Astrocyte (in vitro differentiated cells and primary cell): ENCODE results near the gene KRT7. TPM values are rescaled to one million over a fixed set of nuclear protein-coding genes. Genes with fewer than 3 reads are reported as not detected.
A peak's percentile ranks its signal among the peaks of the same experiment; 100 is the strongest.
"Not testable (repeated sequence)": the region's sequence is repeated elsewhere in the genome, so short reads cannot be mapped to it uniquely, and the experiment has no call there.

Experiments used
- DNase-seq: peaks from one replicate; pipeline ENCODE4 v3.0.0-alpha.2; 2010; ENCODE audit warnings: low read depth
- FAIRE-seq: peaks from 2 replicates; lab custom pipeline; 2011; peaks lifted over from hg19 to GRCh38; lab: Jason Lieb, UNC
- H2AFZ ChIP-seq: 2 replicates; pipeline ENCODE4 v1.6.0; 2012; ENCODE audit warnings: low read depth, low read length, inconsistent platforms
- H3K27ac ChIP-seq: 2 replicates; pipeline ENCODE4 v1.5.1; 2011; ENCODE audit warnings: low read depth, low read length, inconsistent platforms
- H3K27me3 ChIP-seq: 2 replicates; pipeline ENCODE4 v1.6.0; 2011; ENCODE audit warnings: low read length, inconsistent platforms; ENCODE audit not compliant: insufficient read depth
- H3K36me3 ChIP-seq: 2 replicates; pipeline ENCODE4 v1.5.1; 2011; ENCODE audit warnings: low read length, inconsistent platforms; ENCODE audit not compliant: insufficient read depth
- H3K4me1 ChIP-seq: 2 replicates; pipeline ENCODE4 v1.5.1; 2011; ENCODE audit warnings: low read length, inconsistent platforms; ENCODE audit not compliant: insufficient read depth
- H3K4me2 ChIP-seq: 2 replicates; pipeline ENCODE4 v1.6.0; 2012; ENCODE audit warnings: low read length, inconsistent platforms
- H3K4me3 ChIP-seq: 2 replicates; pipeline ENCODE4 v1.5.1; 2011; ENCODE audit warnings: low read depth, mild to moderate bottlenecking, low read length, inconsistent platforms; ENCODE audit not compliant: insufficient read depth
- H3K79me2 ChIP-seq: 2 replicates; pipeline ENCODE4 v1.6.0; 2012; ENCODE audit warnings: mild to moderate bottlenecking, low read length, inconsistent platforms; ENCODE audit not compliant: insufficient read depth
- H3K9ac ChIP-seq: 2 replicates; pipeline ENCODE4 v1.6.0; 2012; ENCODE audit warnings: mild to moderate bottlenecking, low read length, inconsistent platforms
- H3K9me3 ChIP-seq: 2 replicates; pipeline ENCODE4 v1.5.1; 2012; ENCODE audit warnings: low read depth, mild to moderate bottlenecking, low read length, inconsistent platforms; ENCODE audit not compliant: insufficient read depth
- H4K20me1 ChIP-seq: 2 replicates; pipeline ENCODE4 v1.6.0; 2012; ENCODE audit warnings: low read length, inconsistent platforms; ENCODE audit not compliant: insufficient read depth
- H3K27ac Mint-ChIP-seq: one replicate; pipeline ENCODE4 v1.8.0; 2021; ENCODE audit warnings: mild to moderate bottlenecking, mixed read lengths; ENCODE audit not compliant: unreplicated experiment
- H3K27me3 Mint-ChIP-seq: one replicate; pipeline ENCODE4 v1.8.0; 2021; ENCODE audit warnings: low read depth, mixed read lengths; ENCODE audit not compliant: unreplicated experiment
- H3K36me3 Mint-ChIP-seq: one replicate; pipeline ENCODE4 v1.8.0; 2021; ENCODE audit warnings: low read depth, mixed read lengths; ENCODE audit not compliant: unreplicated experiment
- H3K4me1 Mint-ChIP-seq: one replicate; pipeline ENCODE4 v1.8.0; 2021; ENCODE audit warnings: low read depth, mixed read lengths; ENCODE audit not compliant: unreplicated experiment
- H3K4me3 Mint-ChIP-seq: one replicate; pipeline ENCODE4 v1.8.0; 2021; ENCODE audit warnings: mild to moderate bottlenecking, moderate library complexity, mixed read lengths; ENCODE audit not compliant: unreplicated experiment
- H3K9me3 Mint-ChIP-seq: one replicate; pipeline ENCODE4 v1.8.0; 2021; ENCODE audit warnings: mild to moderate bottlenecking, mixed read lengths; ENCODE audit not compliant: unreplicated experiment
- EZH2 ChIP-seq: IDR thresholded peaks from 2 replicates; pipeline ENCODE4 v1.6.1; 2012; ENCODE audit warnings: mild to moderate bottlenecking, low read length, inconsistent platforms; ENCODE audit not compliant: insufficient read depth
- total RNA-seq: library from RNA; stranded (reverse); gene quantifications from 2 replicates; pipeline ENCODE4 v1.2.1, GENCODE V29; 2021
- TF ChIP-seq, protein P1 (sequence below): IDR thresholded peaks from 2 replicates; pipeline ENCODE4 v1.5.1; 2011; ENCODE audit warnings: low read depth, mild to moderate bottlenecking, inconsistent platforms, low read length, moderate library complexity; ENCODE audit not compliant: insufficient read depth

The KRT7 gene
- total RNA-seq, 1 donor from 2014 or later: 149 TPM

DNA sequence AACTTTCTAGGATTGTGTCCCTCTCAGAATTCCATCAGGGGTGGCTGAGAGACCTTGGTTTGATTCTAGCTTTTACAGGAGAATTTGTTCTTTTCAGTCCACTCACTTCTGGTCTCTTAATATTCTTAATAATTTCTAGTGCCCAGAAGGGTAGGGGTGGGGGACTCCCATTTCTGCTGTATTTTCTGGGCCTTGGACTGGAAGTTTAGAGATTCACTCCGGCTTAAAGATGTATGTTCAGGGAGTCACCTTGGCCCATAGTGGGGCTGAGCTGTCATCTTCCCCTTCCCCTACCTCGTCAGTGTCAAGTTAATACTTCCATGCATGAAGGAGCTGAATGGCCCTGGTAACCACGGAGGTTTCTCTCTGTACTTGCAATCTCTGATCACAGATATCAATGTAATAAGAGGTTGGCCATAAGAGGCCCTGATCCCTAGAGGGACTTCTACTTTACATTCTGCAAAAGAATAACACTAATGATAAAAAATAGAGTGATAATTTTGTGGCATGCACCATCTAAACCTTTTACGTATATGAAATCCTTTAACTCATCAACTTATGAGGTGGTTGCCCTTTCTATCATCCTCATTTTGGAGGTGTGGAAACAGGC lies 51.6 kb downstream of the KRT7 start:
- Histone ChIP-seq H3K79me2 (no peaks in the 10 kb centered on the region), H3K9ac (no peak overlapping the region), H3K4me2 (no peak overlapping the region), H2AFZ (no peak overlapping the region), H3K4me1 (peaks cover 34% of the 10 kb centered on the region), H3K27ac (peak overlapping the region; percentile 18), H3K36me3 (no peaks in the 10 kb centered on the region), H4K20me1 (no peaks in the 10 kb centered on the region), H3K27me3 (no peaks in the 10 kb centered on the region), H3K4me3 (no peak overlapping the region), H3K9me3 (no peaks in the 10 kb centered on the region)
- TF ChIP-seq, protein P1, sequence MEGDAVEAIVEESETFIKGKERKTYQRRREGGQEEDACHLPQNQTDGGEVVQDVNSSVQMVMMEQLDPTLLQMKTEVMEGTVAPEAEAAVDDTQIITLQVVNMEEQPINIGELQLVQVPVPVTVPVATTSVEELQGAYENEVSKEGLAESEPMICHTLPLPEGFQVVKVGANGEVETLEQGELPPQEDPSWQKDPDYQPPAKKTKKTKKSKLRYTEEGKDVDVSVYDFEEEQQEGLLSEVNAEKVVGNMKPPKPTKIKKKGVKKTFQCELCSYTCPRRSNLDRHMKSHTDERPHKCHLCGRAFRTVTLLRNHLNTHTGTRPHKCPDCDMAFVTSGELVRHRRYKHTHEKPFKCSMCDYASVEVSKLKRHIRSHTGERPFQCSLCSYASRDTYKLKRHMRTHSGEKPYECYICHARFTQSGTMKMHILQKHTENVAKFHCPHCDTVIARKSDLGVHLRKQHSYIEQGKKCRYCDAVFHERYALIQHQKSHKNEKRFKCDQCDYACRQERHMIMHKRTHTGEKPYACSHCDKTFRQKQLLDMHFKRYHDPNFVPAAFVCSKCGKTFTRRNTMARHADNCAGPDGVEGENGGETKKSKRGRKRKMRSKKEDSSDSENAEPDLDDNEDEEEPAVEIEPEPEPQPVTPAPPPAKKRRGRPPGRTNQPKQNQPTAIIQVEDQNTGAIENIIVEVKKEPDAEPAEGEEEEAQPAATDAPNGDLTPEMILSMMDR: no peak
- no peak for TF ChIP-seq EZH2
- DNase-seq: no peak
- Mint-ChIP-seq H3K27ac (no peak overlapping the region), H3K36me3 (no peaks in the 10 kb centered on the region), H3K4me1 (peaks cover 34% of the 10 kb centered on the region), H3K27me3 (peaks cover 19% of the 10 kb centered on the region), H3K4me3 (no peak overlapping the region), H3K9me3 (peaks cover 3% of the 10 kb centered on the region)
- FAIRE-seq: no peak

DNA sequence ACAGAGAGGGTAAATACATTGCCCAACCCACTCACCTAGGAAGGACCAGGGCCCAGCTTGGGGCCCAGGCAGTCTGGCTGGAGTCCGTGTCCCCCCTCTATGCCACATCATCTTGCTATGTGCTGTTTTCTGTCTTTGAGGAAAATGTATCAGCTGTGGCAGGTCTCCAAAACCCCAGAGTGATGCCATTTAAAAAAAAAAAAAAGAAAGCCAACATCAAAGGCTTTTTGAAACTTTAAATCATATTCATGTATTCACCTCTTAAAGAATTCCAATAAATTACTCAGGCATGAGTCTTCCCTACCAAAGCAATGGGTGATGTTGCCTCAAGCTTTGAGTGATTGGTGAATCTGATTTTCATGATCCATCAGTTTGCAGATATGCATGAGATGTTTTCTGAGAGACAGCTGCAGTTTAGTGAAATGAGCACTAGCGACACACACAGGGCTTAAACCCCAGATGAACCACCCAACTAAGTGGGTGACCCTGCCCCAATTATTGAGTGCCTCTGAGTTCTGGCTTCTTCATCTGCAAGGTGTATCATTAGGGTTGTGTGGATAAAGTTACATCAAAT lies 52.2 kb downstream of the KRT7 start:
- FAIRE-seq (no peak), DNase-seq (peak; percentile 49)
- H3K9me3 ChIP-seq: no peaks in the 10 kb centered on the region
- H3K9me3 Mint-ChIP-seq: peaks cover 3% of the 10 kb centered on the region
- no peak overlapping the region for H3K4me3 Mint-ChIP-seq
- H3K27ac ChIP-seq: peak overlapping the region; percentile 18
- H3K27ac Mint-ChIP-seq: no peak overlapping the region
- H3K27me3 ChIP-seq: no peaks in the 10 kb centered on the region
- no peaks in the 10 kb centered on the region for H4K20me1 ChIP-seq
- peak overlapping the region; percentile 16 for H3K4me2 ChIP-seq
- H3K27me3 Mint-ChIP-seq: peaks cover 19% of the 10 kb centered on the region
- no peak overlapping the region for H2AFZ ChIP-seq
- H3K36me3 Mint-ChIP-seq: no peaks in the 10 kb centered on the region
- H3K36me3 ChIP-seq: no peaks in the 10 kb centered on the region
- H3K4me3 ChIP-seq: no peak overlapping the region
- peaks cover 28% of the 10 kb centered on the region for H3K4me1 ChIP-seq
- H3K9ac ChIP-seq: no peak overlapping the region
- peaks cover 28% of the 10 kb centered on the region for H3K4me1 Mint-ChIP-seq
- no peak for TF ChIP-seq EZH2
- H3K79me2 ChIP-seq: no peaks in the 10 kb centered on the region

DNA sequence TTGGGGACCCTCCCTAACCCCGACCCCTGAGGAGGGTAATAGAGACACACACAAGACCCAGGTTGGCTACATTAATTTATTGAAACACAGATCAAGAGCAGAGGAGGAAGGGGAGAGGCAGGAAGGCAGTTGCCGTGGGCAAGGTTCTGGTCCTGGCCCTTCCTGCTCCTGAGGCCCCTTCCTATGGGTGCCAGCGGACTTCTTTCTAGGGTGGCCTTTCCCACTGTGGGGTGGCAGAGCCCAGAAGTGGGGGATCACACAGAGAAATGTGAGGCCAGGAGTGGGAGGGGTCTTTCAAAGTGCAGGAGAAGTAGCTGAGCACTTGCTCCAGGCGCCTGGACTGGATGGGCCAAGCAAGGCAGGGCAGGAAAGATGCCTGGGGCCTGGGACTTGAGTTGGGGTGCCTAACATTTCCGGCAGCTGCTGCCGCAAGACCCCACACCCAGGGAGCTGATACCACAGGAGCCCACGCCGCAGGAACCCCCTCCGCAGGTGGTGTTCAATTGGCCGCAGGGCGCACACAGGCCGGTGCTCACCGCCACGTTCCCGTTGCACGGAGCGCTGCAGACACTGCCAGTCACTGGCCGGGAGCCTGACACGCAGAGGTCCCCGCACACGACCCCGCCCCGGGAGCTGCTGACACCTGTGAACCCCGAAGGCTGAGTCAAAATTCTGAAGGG lies 52.9 kb downstream of the KRT7 start:
- H3K9me3 Mint-ChIP-seq: peaks cover 3% of the 10 kb centered on the region
- H3K27ac ChIP-seq: no peak overlapping the region
- H3K36me3 Mint-ChIP-seq: no peaks in the 10 kb centered on the region
- no peaks in the 10 kb centered on the region for H4K20me1 ChIP-seq
- H3K79me2 ChIP-seq: no peaks in the 10 kb centered on the region
- H3K4me1 Mint-ChIP-seq: peaks cover 21% of the 10 kb centered on the region
- peaks cover 21% of the 10 kb centered on the region for H3K4me1 ChIP-seq
- H3K27me3 Mint-ChIP-seq: peaks cover 19% of the 10 kb centered on the region
- H3K9ac ChIP-seq: no peak overlapping the region
- H3K4me3 Mint-ChIP-seq: no peak overlapping the region
- no peak overlapping the region for H2AFZ ChIP-seq
- DNase-seq: no peak
- H3K4me3 ChIP-seq: no peak overlapping the region
- H3K27ac Mint-ChIP-seq: no peak overlapping the region
- H3K36me3 ChIP-seq: no peaks in the 10 kb centered on the region
- no peaks in the 10 kb centered on the region for H3K9me3 ChIP-seq
- H3K4me2 ChIP-seq: no peak overlapping the region
- TF ChIP-seq, protein P1: no peak
- TF ChIP-seq EZH2: no peak
- no peaks in the 10 kb centered on the region for H3K27me3 ChIP-seq
- no peak for FAIRE-seq

DNA sequence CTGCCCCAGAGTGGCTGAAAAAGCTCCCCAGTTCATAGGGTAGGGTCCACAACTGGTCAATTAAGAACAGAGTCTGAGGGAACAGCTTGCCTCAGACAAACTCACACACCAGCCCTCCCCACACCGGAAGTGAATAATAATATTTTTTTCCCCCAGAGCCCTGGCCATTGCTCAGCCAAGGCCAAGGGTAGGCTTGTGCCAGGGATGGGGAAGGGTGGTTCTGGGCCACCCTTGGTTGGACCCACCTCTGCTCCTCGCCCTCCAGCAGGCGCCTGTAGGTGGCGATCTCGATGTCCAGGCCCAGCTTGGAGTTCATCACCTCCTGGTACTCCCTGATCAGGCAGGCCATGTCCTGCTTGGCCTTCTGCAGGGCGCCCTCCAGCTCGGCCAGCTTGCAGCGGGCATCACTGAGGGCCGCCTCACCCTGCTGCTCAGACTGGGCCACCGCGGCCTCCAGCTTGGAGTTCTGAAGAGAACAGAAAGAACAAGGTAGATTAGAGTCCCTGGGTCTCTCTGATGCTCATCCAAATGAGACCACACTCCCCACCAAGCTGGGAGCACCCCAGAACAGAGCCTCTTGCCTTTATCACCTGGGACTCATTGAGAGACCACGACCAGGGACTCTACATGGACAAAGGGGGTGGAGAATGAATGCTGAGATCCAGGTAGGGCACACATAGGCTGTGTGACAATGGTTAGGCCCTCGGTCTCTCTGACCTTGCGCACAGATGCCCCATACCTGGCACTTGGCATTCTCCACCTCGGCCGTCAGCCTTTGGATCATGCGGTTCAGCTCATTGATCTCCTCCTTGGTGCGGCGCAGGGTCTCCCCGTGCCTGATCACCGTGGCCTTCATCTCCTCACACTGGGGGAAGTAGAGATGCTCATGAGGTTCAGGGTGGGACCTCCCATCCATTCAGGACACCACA lies 54.1 kb downstream of the KRT7 start:
- FAIRE-seq, H3K79me2 ChIP-seq, H3K4me2 ChIP-seq, H3K36me3 ChIP-seq, H3K27ac Mint-ChIP-seq, H3K4me3 ChIP-seq, H4K20me1 ChIP-seq, H3K9ac ChIP-seq, H3K9me3 Mint-ChIP-seq, H3K4me3 Mint-ChIP-seq, H3K27me3 ChIP-seq, H3K9me3 ChIP-seq, H3K27ac ChIP-seq, H3K36me3 Mint-ChIP-seq, DNase-seq, H2AFZ ChIP-seq: not testable (repeated sequence)
- Mint-ChIP-seq H3K27me3 (peaks cover 25% of the 10 kb centered on the region), H3K4me1 (peaks cover 14% of the 10 kb centered on the region)
- peaks cover 15% of the 10 kb centered on the region for H3K4me1 ChIP-seq
